HEK293 (cell line): ENCODE results near the gene SCYL1.

Experiments
- GFI1B ChIP-seq: fragments of 450-650 bp; formaldehyde crosslinking; IDR thresholded peaks from 2 replicates; pipeline ENCODE4 v1.5.1; 2016; ENCODE audit warnings: missing biosample characterization, missing genetic modification characterization
- GLI2 ChIP-seq: fragments of 450-650 bp; formaldehyde crosslinking; IDR thresholded peaks from 2 replicates; pipeline ENCODE4; 2017; ENCODE audit warnings: missing biosample characterization, missing genetic modification characterization, low read depth, borderline replicate concordance
- KLF1 ChIP-seq: fragments of 450-650 bp; formaldehyde crosslinking; IDR thresholded peaks from 2 replicates; pipeline ENCODE4 v1.5.1; 2016; ENCODE audit warnings: missing biosample characterization, missing genetic modification characterization
- PRDM10 ChIP-seq: fragments of 450-650 bp; formaldehyde crosslinking; IDR thresholded peaks from 2 replicates; pipeline ENCODE4 v1.5.1; 2016; ENCODE audit warnings: missing biosample characterization, missing genetic modification characterization
- PRDM2 ChIP-seq: fragments of 450-650 bp; formaldehyde crosslinking; IDR thresholded peaks from 2 replicates; pipeline ENCODE4 v1.5.1; 2016; ENCODE audit warnings: missing biosample characterization, missing genetic modification characterization, borderline replicate concordance
- ZBTB26 ChIP-seq: fragments of 450-650 bp; formaldehyde crosslinking; optimal IDR thresholded peaks from 2 replicates; pipeline ENCODE3; 2016; ENCODE audit warnings: missing biosample characterization, mild to moderate bottlenecking, missing genetic modification characterization
- ZBTB8A ChIP-seq: fragments of 450-650 bp; formaldehyde crosslinking; IDR thresholded peaks from 2 replicates; pipeline ENCODE4 v1.5.1; 2016; ENCODE audit warnings: missing biosample characterization, missing genetic modification characterization
- ZFP3 ChIP-seq: fragments of 450-650 bp; formaldehyde crosslinking; IDR thresholded peaks from 2 replicates; pipeline ENCODE4 v1.5.1; 2016; ENCODE audit warnings: low read depth, missing biosample characterization, missing genetic modification characterization
- ZNF114 ChIP-seq: fragments of 450-650 bp; formaldehyde crosslinking; IDR thresholded peaks from 2 replicates; pipeline ENCODE4 v1.5.0; 2017; ENCODE audit warnings: missing biosample characterization, missing genetic modification characterization
- ZNF16 ChIP-seq: fragments of 450-650 bp; formaldehyde crosslinking; IDR thresholded peaks from 2 replicates; pipeline ENCODE4 v1.5.1; 2016; ENCODE audit warnings: low read depth, missing biosample characterization, missing genetic modification characterization
- ZNF175 ChIP-seq: fragments of 450-650 bp; formaldehyde crosslinking; IDR thresholded peaks from 2 replicates; pipeline ENCODE4 v1.5.1; 2016; ENCODE audit warnings: missing biosample characterization, missing genetic modification characterization
- ZNF391 ChIP-seq: fragments of 450-650 bp; formaldehyde crosslinking; IDR thresholded peaks from 2 replicates; pipeline ENCODE4 v1.5.1; 2016; ENCODE audit warnings: low read depth, missing biosample characterization, missing genetic modification characterization, borderline replicate concordance
- ZNF555 ChIP-seq: fragments of 450-650 bp; formaldehyde crosslinking; conservative IDR thresholded peaks from 2 replicates; pipeline ENCODE4 v1.5.1; 2017; ENCODE audit warnings: missing biosample characterization, mild to moderate bottlenecking, missing genetic modification characterization, inconsistent platforms
- ZNF558 ChIP-seq: fragments of 450-650 bp; formaldehyde crosslinking; IDR thresholded peaks from 2 replicates; pipeline ENCODE4 v1.5.1; 2016; ENCODE audit warnings: missing biosample characterization, missing genetic modification characterization
- ZNF626 ChIP-seq: fragments of 450-650 bp; sonication (Bioruptor Pico); formaldehyde crosslinking; IDR thresholded peaks from 2 replicates; pipeline ENCODE4 v1.5.1; 2018; ENCODE audit warnings: missing biosample characterization, missing genetic modification characterization, inconsistent platforms
- ZNF645 ChIP-seq: fragments of 450-650 bp; formaldehyde crosslinking; IDR thresholded peaks from 2 replicates; pipeline ENCODE4; 2016; ENCODE audit warnings: missing biosample characterization, missing genetic modification characterization
- ZNF654 ChIP-seq: fragments of 450-650 bp; formaldehyde crosslinking; IDR thresholded peaks from 2 replicates; pipeline ENCODE4 v1.5.1; 2016; ENCODE audit warnings: low read depth, missing biosample characterization, missing genetic modification characterization
- ZNF660 ChIP-seq: fragments of 450-650 bp; IDR thresholded peaks from 2 replicates; pipeline ENCODE4 v1.5.1; 2018; ENCODE audit warnings: missing biosample characterization, mild to moderate bottlenecking, missing genetic modification characterization
- ZNF670 ChIP-seq: fragments of 450-650 bp; formaldehyde crosslinking; IDR thresholded peaks from 2 replicates; pipeline ENCODE4 v1.5.1; 2016; ENCODE audit warnings: missing biosample characterization, missing genetic modification characterization, low read depth
- ZNF776 ChIP-seq: fragments of 450-650 bp; formaldehyde crosslinking; IDR thresholded peaks from 2 replicates; pipeline ENCODE4 v1.5.0; 2017; ENCODE audit warnings: missing biosample characterization, missing genetic modification characterization, borderline replicate concordance
- ZNF837 ChIP-seq: fragments of 450-650 bp; formaldehyde crosslinking; IDR thresholded peaks from 2 replicates; pipeline ENCODE4 v1.5.1; 2016; ENCODE audit warnings: missing biosample characterization, missing genetic modification characterization
- ZNF843 ChIP-seq: fragments of 450-650 bp; formaldehyde crosslinking; IDR thresholded peaks from 2 replicates; pipeline ENCODE4 v1.5.1; 2016; ENCODE audit warnings: missing biosample characterization, missing genetic modification characterization
- ZSCAN18 ChIP-seq: fragments of 450-650 bp; formaldehyde crosslinking; IDR thresholded peaks from 2 replicates; pipeline ENCODE4 v1.5.1; 2016; ENCODE audit warnings: missing biosample characterization, missing genetic modification characterization

SCYL1 gene

GRCh38 chr11:65492637-65493366 lies 32.1 kb upstream of the SCYL1 start (continued):
- no peak for TF ChIP-seq ZNF114 (tag by site-specific recombination)
- TF ChIP-seq PRDM10 (tag by site-specific recombination) = peak; percentile 99
- no peak for TF ChIP-seq ZNF16 (tag by site-specific recombination)
- no peak for TF ChIP-seq ZNF654 (tag by site-specific recombination)
- TF ChIP-seq ZNF626 = no peak
- TF ChIP-seq ZNF660 (tag by site-specific recombination) = no peak
- no peak; the same call in 1 of the 2 replicates for TF ChIP-seq ZBTB8A
- TF ChIP-seq ZNF776 (tag by site-specific recombination) = no peak
- no peak for TF ChIP-seq PRDM2
- no peak for TF ChIP-seq ZNF645 (tag by site-specific recombination)
- no peak for TF ChIP-seq ZNF558 (tag by site-specific recombination)
- TF ChIP-seq ZNF175 (tag by site-specific recombination) = no peak
- TF ChIP-seq ZNF837 = no peak
- TF ChIP-seq ZNF391 (tag by site-specific recombination) = no peak
- TF ChIP-seq ZNF670 (tag by site-specific recombination) = no peak
- TF ChIP-seq ZNF843 (tag by site-specific recombination) = no peak
- no peak for TF ChIP-seq GLI2 (tag by site-specific recombination)
- no peak for TF ChIP-seq ZNF555
- no peak for TF ChIP-seq ZSCAN18
- no peak for TF ChIP-seq ZBTB26 (tag by site-specific recombination)
- no peak for TF ChIP-seq ZFP3
- no peak for TF ChIP-seq KLF1 (tag by site-specific recombination)
- TF ChIP-seq GFI1B (tag by site-specific recombination) = no peak
